A549 (cell line): Measurements from ENCODE around the gene CAVIN1. TPM values are rescaled to one million over a fixed set of nuclear protein-coding genes. Genes with fewer than 3 reads are reported as not detected.
A peak's percentile ranks its signal among the peaks of the same experiment; 100 is the strongest.

Experiments used
- ATAC-seq, 2 experiments: fragments of 200-7000 bp in 1 of 2; fragments of >200 bp in 1 of 2; cut with Nextera tagmentation in 1 of 2; cut with Tn5 transposase in 1 of 2; 3 replicates each; pipeline versions ENCODE4 v1.8.0 to v1.9.1; 2018 to 2020; ENCODE audit warnings: mild to moderate bottlenecking in 1 of 2, moderate library complexity in 1 of 2
- CTCF ChIA-PET: fragments of 300-600 bp; sonication (Branson Sonifier 250); formaldehyde crosslinking; extraction: SDS; loops from one replicate; lab custom pipeline; 2021; ENCODE audit warnings: antibody characterized with exemption, inconsistent platforms; lab: Yijun Ruan, JAX
- POLR2A ChIA-PET: fragments of 350-600 bp; formaldehyde crosslinking; extraction: SDS; loops from one replicate; lab custom pipeline; 2021; ENCODE audit warnings: antibody characterized with exemption, inconsistent platforms; lab: Yijun Ruan, JAX
- DNase-seq, 2 experiments: peaks; one replicate each; pipeline versions ENCODE4 v3.0.0 to v3.0.0-alpha.2; 2011 to 2016; ENCODE audit warnings: low read depth in 1 of 2, low spot score in 1 of 2
- FAIRE-seq: peaks from 2 replicates; lab custom pipeline; 2011; peaks lifted over from hg19 to GRCh38; lab: Jason Lieb, UNC
- H3K27ac ChIP-seq, 2 experiments: fragments of >200 bp; sonication (Bioruptor Twin); formaldehyde crosslinking; 3 replicates each; pipeline ENCODE4 v1.5.1; 2016 to 2017
- H3K4me1 ChIP-seq: fragments of >200 bp; sonication (Bioruptor Twin); formaldehyde crosslinking; 3 replicates; pipeline ENCODE4 v1.6.1; 2016
- H3K4me2 ChIP-seq: fragments of >200 bp; sonication (Bioruptor Twin); formaldehyde crosslinking; 3 replicates; pipeline ENCODE4 v1.6.1; 2016
- H3K4me3 ChIP-seq: fragments of >200 bp; sonication (Bioruptor Twin); formaldehyde crosslinking; 3 replicates; pipeline ENCODE4 v1.5.1; 2016
- H3K9me3 ChIP-seq: fragments of >200 bp; sonication (Bioruptor Twin); formaldehyde crosslinking; 3 replicates; pipeline ENCODE4 v1.6.1; 2016
- TFCP2L1 ChIP-seq: fragments of 250-450 bp; sonication (Bioruptor Pico); IDR thresholded peaks from 2 replicates; pipeline ENCODE4 v1.5.0; 2021; ENCODE audit warnings: mild to moderate bottlenecking
- ZC3H11A ChIP-seq: fragments of 450-650 bp; IDR thresholded peaks from 2 replicates; pipeline ENCODE4 v1.6.1; 2014; ENCODE audit warnings: antibody characterized with exemption, mild to moderate bottlenecking
- WGBS: methylation state at CpG from one replicate; pipeline ENCODE4 v1.1.6; 2017; ENCODE audit errors: missing lambda C conversion rate; 5-methylcytosine and 5-hydroxymethylcytosine counted together
- polyA plus RNA-seq, 4 experiments: library from polyadenylated mRNA; depleted of rRNA in 3 of 4; stranded (reverse); fragments of >200 nt; fragmentation: RNase III in 1 of 4; extraction: RNeasy Plus Mini Kit Qiagen cat#74134 plus additional on column Dnase treatment in 1 of 4; gene quantifications; 2 replicates in 3 of 4; 3 replicates in 1 of 4; pipeline ENCODE4 v1.2.3, GENCODE V29; 2011 to 2017
- small RNA-seq, 6 experiments: library from RNA; depleted of rRNA; stranded (forward); fragments of <200 nt; gene quantifications; one replicate each; pipeline ENCODE3, GENCODE V24; 2012
- TF ChIP-seq, protein P1 (sequence below): fragments of >200 bp; sonication (Bioruptor Twin); formaldehyde crosslinking; IDR thresholded peaks from 2 replicates; pipeline ENCODE4 v1.6.1; 2016

The CAVIN1 gene
- polyA plus RNA-seq, 2 of the 4 experiments (the other 2 are of a cell fraction), result 101 to 371 TPM

DNA sequence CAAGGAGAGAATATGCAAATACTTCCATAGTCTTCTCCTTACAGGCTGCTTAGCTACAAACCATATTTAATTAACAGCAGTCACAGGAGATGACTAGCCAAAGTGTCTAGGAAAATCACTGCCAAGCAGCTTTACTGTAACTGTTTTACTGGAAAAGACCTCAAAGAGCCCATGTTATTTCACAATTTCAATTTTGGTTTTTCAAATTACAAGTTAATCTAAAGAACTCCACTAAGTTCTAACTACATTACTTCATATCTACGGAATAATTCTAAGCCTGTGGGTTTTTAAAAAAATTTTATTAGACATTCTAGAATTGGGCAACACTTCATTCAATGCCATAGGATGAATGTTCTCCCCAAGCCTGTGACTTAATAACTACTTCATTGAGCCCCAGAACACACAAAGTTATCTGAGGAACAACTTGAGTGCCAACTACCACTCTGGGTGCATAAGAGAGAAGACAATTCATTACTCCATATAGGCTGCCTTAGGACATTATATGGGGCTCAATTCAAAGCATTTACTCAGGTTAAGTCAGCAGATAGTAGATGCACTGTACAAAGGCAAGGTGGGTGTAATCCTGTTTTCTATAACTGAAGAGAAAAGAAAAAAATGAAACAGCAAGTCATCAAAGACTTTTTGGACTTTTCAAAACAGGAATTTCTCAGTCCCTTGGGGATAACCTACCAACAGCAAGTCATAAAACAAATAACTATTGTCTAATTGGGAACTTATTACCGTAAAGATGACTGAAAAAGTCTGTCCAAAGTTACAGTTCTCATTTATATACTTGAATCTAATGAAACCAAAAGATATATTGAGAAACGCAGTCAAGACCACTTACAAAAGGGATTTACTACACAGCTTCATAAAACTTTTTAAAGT, 67.9 kb downstream of the CAVIN1 start:
- WGBS, result 69% methylated on average over 3 of the region's 3 CpGs
- POLR2A ChIA-PET, result no interaction called here
- CTCF ChIA-PET, result interaction anchor here (0.6 to 3.7 kb wide), 2 partner anchors 43 to 51 kb away, joined by 3 to 13 read pairs; no protein-coding TSS in a partner anchor
- FAIRE-seq (no peak), DNase-seq (no peak), ATAC-seq (peak in 1 of 2 experiments; percentile 25; a peak in 1 of 6 replicates)
- H3K9me3 ChIP-seq, result no peaks in the 10 kb centered on the region
- peak overlapping the region; percentile 29 for H3K4me2 ChIP-seq
- TF ChIP-seq, protein P1, sequence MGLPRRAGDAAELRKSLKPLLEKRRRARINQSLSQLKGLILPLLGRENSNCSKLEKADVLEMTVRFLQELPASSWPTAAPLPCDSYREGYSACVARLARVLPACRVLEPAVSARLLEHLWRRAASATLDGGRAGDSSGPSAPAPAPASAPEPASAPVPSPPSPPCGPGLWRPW, result no peak
- no peak for TF ChIP-seq TFCP2L1 (CRISPR knock-in tag)
- TF ChIP-seq ZC3H11A, result no peak
- peak overlapping the region in 1 of 2 experiments; percentile 35; a peak in 1 of 6 replicates for H3K27ac ChIP-seq
- H3K4me1 ChIP-seq, result peaks cover 19% of the 10 kb centered on the region
- H3K4me3 ChIP-seq, result no peak overlapping the region

Small RNA genes lying within 50 kb of the gene (small RNA-seq; reads per million reads assigned to genes)
- 0 reads per million in 6 experiments for gene RNU7-97P

Other genes starting within 250 kb of the CAVIN1 start
- gene KCNH4, start 242.1 kb downstream of the CAVIN1 start, polyA plus RNA-seq (2011; rRNA removed), result 0.24 and 0.25 TPM in 2 replicates
- 0.37 to 0.40 TPM (median 0.39 TPM) in 3 replicates for gene KCNH4, start 242.1 kb downstream of the CAVIN1 start, polyA plus RNA-seq (2017; fragmentation: RNase III; extraction: RNeasy Plus Mini Kit Qiagen cat#74134 plus additional on column Dnase treatment)
- not detected in 2 replicates for gene HCRT, start 237.8 kb downstream of the CAVIN1 start, polyA plus RNA-seq (2011; rRNA removed)
- 0.18 TPM in 1 of 3 replicates, not detected in the others for gene HCRT, start 237.8 kb downstream of the CAVIN1 start, polyA plus RNA-seq (2017; fragmentation: RNase III; extraction: RNeasy Plus Mini Kit Qiagen cat#74134 plus additional on column Dnase treatment)
- 12.3 and 14.2 TPM in 2 replicates for gene GHDC, start 228.8 kb downstream of the CAVIN1 start, polyA plus RNA-seq (2011; rRNA removed)
- 19.4 to 25.7 TPM (median 23.4 TPM) in 3 replicates for gene GHDC, start 228.8 kb downstream of the CAVIN1 start, polyA plus RNA-seq (2017; fragmentation: RNase III; extraction: RNeasy Plus Mini Kit Qiagen cat#74134 plus additional on column Dnase treatment)
- gene STAT5B, start 146.9 kb downstream of the CAVIN1 start, polyA plus RNA-seq (2011; rRNA removed), result 37.6 and 51.7 TPM in 2 replicates
- gene STAT5B, start 146.9 kb downstream of the CAVIN1 start, polyA plus RNA-seq (2017; fragmentation: RNase III; extraction: RNeasy Plus Mini Kit Qiagen cat#74134 plus additional on column Dnase treatment), result 29.4 to 33.1 TPM (median 31.2 TPM) in 3 replicates
- gene STAT5A, start 134.8 kb downstream of the CAVIN1 start, polyA plus RNA-seq (2011; rRNA removed), result 2.2 and 3.1 TPM in 2 replicates
- 3.9 to 4.4 TPM (median 4.0 TPM) in 3 replicates for gene STAT5A, start 134.8 kb downstream of the CAVIN1 start, polyA plus RNA-seq (2017; fragmentation: RNase III; extraction: RNeasy Plus Mini Kit Qiagen cat#74134 plus additional on column Dnase treatment)
- gene STAT3, start 34.8 kb downstream of the CAVIN1 start, polyA plus RNA-seq (2011; rRNA removed), result 72.8 and 81.9 TPM in 2 replicates
- 97.8 to 115 TPM (median 109 TPM) in 3 replicates for gene STAT3, start 34.8 kb downstream of the CAVIN1 start, polyA plus RNA-seq (2017; fragmentation: RNase III; extraction: RNeasy Plus Mini Kit Qiagen cat#74134 plus additional on column Dnase treatment)
- gene ATP6V0A1, start 35.6 kb upstream of the CAVIN1 start, polyA plus RNA-seq (2011; rRNA removed), result 33.7 and 59.6 TPM in 2 replicates
- gene ATP6V0A1, start 35.6 kb upstream of the CAVIN1 start, polyA plus RNA-seq (2017; fragmentation: RNase III; extraction: RNeasy Plus Mini Kit Qiagen cat#74134 plus additional on column Dnase treatment), result 25.8 to 27.3 TPM (median 26.7 TPM) in 3 replicates
- 17.8 and 18.0 TPM in 2 replicates for gene NAGLU, start 113.0 kb upstream of the CAVIN1 start, polyA plus RNA-seq (2011; rRNA removed)
- gene NAGLU, start 113.0 kb upstream of the CAVIN1 start, polyA plus RNA-seq (2017; fragmentation: RNase III; extraction: RNeasy Plus Mini Kit Qiagen cat#74134 plus additional on column Dnase treatment), result 28.2 to 34.5 TPM (median 34.0 TPM) in 3 replicates
- 0.40 and 0.49 TPM in 2 replicates for gene HSD17B1, start 129.7 kb upstream of the CAVIN1 start, polyA plus RNA-seq (2011; rRNA removed)
- gene HSD17B1, start 129.7 kb upstream of the CAVIN1 start, polyA plus RNA-seq (2017; fragmentation: RNase III; extraction: RNeasy Plus Mini Kit Qiagen cat#74134 plus additional on column Dnase treatment), result 1.2 to 1.9 TPM (median 1.5 TPM) in 3 replicates
- gene COASY, start 138.9 kb upstream of the CAVIN1 start, polyA plus RNA-seq (2011; rRNA removed), result 65.4 and 77.5 TPM in 2 replicates
- 103 to 113 TPM (median 112 TPM) in 3 replicates for gene COASY, start 138.9 kb upstream of the CAVIN1 start, polyA plus RNA-seq (2017; fragmentation: RNase III; extraction: RNeasy Plus Mini Kit Qiagen cat#74134 plus additional on column Dnase treatment)
- 48.0 and 48.6 TPM in 2 replicates for gene MLX, start 143.8 kb upstream of the CAVIN1 start, polyA plus RNA-seq (2011; rRNA removed)
- 46.3 to 48.1 TPM (median 47.0 TPM) in 3 replicates for gene MLX, start 143.8 kb upstream of the CAVIN1 start, polyA plus RNA-seq (2017; fragmentation: RNase III; extraction: RNeasy Plus Mini Kit Qiagen cat#74134 plus additional on column Dnase treatment)
- 17.8 and 26.1 TPM in 2 replicates for gene PSMC3IP, start 154.5 kb upstream of the CAVIN1 start, polyA plus RNA-seq (2011; rRNA removed)
- gene PSMC3IP, start 154.5 kb upstream of the CAVIN1 start, polyA plus RNA-seq (2017; fragmentation: RNase III; extraction: RNeasy Plus Mini Kit Qiagen cat#74134 plus additional on column Dnase treatment), result 37.3 to 40.7 TPM (median 37.9 TPM) in 3 replicates
- 28.3 and 45.9 TPM in 2 replicates for gene RETREG3, start 186.1 kb upstream of the CAVIN1 start, polyA plus RNA-seq (2011; rRNA removed)
- gene RETREG3, start 186.1 kb upstream of the CAVIN1 start, polyA plus RNA-seq (2017; fragmentation: RNase III; extraction: RNeasy Plus Mini Kit Qiagen cat#74134 plus additional on column Dnase treatment), result 19.4 to 24.2 TPM (median 22.6 TPM) in 3 replicates
- gene TUBG1, start 186.4 kb upstream of the CAVIN1 start, polyA plus RNA-seq (2011; rRNA removed), result 73.3 and 79.3 TPM in 2 replicates
- 151 to 161 TPM (median 156 TPM) in 3 replicates for gene TUBG1, start 186.4 kb upstream of the CAVIN1 start, polyA plus RNA-seq (2017; fragmentation: RNase III; extraction: RNeasy Plus Mini Kit Qiagen cat#74134 plus additional on column Dnase treatment)
- gene TUBG2, start 236.0 kb upstream of the CAVIN1 start, polyA plus RNA-seq (2011; rRNA removed), result 14.9 and 18.6 TPM in 2 replicates
- gene TUBG2, start 236.0 kb upstream of the CAVIN1 start, polyA plus RNA-seq (2017; fragmentation: RNase III; extraction: RNeasy Plus Mini Kit Qiagen cat#74134 plus additional on column Dnase treatment), result 27.1 to 36.1 TPM (median 30.6 TPM) in 3 replicates